Esophagus squamous epithelium (tissue), 4 donors: ENCODE measurements around the gene SLC2A6.

ENCODE experiments used
- POLR2A ChIP-seq, 4 donors: fragments of 450-650 bp; IDR thresholded peaks; one replicate each; pipeline ENCODE4 v1.6.1; 2017; ENCODE audit warnings: antibody characterized with exemption in 4 of 4, mild to moderate bottlenecking in 4 of 4, moderate library complexity in 3 of 4
- TF ChIP-seq, protein P1 (sequence below), 6 experiments: fragments of 450-650 bp in 4 of 6; fragments of 200-600 bp in 2 of 6; sonication (generic) in 2 of 6; IDR thresholded peaks; one replicate each; pipeline ENCODE4 v1.5.1; 2016 to 2019; ENCODE audit warnings: antibody characterized with exemption in 6 of 6, mild to moderate bottlenecking in 4 of 6, moderate library complexity in 4 of 6

GRCh38 chr9:133513214-133514100 is 34.6 kb upstream of the SLC2A6 start:
- no peak for TF ChIP-seq POLR2A (IDR thresholded peaks at IDR 0.05)
- TF ChIP-seq, protein P1, sequence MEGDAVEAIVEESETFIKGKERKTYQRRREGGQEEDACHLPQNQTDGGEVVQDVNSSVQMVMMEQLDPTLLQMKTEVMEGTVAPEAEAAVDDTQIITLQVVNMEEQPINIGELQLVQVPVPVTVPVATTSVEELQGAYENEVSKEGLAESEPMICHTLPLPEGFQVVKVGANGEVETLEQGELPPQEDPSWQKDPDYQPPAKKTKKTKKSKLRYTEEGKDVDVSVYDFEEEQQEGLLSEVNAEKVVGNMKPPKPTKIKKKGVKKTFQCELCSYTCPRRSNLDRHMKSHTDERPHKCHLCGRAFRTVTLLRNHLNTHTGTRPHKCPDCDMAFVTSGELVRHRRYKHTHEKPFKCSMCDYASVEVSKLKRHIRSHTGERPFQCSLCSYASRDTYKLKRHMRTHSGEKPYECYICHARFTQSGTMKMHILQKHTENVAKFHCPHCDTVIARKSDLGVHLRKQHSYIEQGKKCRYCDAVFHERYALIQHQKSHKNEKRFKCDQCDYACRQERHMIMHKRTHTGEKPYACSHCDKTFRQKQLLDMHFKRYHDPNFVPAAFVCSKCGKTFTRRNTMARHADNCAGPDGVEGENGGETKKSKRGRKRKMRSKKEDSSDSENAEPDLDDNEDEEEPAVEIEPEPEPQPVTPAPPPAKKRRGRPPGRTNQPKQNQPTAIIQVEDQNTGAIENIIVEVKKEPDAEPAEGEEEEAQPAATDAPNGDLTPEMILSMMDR (IDR thresholded peaks at IDR 0.05): no peak
